NCI-H1048 (cell line): Measurements from ENCODE around the gene TMEM72.

Experiments used
- DNase-seq: peaks from one replicate; lab custom pipeline; 2025; lab: John Stamatoyannopoulos, UW

TMEM72 gene

DNA sequence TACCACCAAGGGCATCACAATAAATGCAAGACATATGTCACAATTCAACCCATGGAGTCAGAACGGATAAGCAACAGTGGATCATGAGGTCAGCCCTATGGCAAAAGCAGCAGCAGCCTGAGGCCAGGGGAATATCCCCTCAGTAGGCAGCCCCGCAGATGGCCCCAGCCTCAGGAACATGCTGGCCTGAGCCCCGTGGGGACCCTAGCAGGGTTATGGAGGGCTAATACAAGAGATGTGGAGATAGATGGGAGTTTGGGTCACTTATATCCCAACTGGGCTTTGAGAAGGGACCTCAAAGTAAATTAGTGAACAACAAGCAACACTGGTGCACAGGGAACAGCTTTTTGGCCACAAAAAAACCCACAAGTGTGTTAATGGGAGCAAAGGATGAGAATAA lies 9.1 kb downstream of the TMEM72 start:
- no peak for DNase-seq

DNA sequence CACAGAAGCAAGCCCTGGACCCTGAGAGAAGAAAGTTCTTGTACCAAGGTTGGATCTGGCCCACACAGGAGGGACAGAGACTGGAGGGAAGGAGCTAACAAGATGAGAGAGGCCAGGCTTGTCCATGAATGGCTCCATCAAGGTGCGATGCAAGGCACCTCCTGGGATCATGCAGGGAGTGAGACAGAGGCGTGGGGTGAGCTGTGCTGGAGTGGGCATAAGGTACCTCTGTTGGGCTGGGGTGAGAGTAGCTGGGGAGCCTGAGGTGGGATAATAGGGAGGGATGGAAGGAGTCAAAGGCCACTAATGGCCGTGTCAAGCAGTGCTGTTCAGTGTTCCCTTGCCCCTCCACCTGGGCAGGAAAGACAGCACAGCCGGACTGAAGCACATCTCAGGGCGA lies 9.9 kb downstream of the TMEM72 start:
- DNase-seq: no peak

GRCh38 chr10:44921506-44921905 lies 10.4 kb downstream of the TMEM72 start:
- DNase-seq: no peak

DNA sequence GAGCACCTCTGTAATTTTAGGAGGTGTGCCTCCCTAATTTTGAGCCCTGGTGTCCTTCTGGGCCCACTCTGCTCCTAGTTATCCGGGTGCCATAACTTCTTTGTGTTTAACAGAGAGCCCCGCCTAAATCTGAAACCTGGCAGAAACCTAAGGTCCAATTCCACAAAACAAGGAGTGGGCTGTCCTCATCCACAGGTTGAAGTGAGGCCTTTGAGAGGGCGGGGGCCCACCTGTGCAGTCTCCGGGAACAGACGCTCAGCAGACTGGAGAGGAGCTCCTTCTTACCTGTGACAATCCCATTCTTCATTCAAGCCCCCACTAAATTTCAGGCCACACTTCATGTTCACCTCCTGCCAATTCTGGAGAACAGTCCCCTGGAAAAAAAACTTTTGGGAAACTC lies 10.9 kb downstream of the TMEM72 start:
- no peak for DNase-seq

DNA sequence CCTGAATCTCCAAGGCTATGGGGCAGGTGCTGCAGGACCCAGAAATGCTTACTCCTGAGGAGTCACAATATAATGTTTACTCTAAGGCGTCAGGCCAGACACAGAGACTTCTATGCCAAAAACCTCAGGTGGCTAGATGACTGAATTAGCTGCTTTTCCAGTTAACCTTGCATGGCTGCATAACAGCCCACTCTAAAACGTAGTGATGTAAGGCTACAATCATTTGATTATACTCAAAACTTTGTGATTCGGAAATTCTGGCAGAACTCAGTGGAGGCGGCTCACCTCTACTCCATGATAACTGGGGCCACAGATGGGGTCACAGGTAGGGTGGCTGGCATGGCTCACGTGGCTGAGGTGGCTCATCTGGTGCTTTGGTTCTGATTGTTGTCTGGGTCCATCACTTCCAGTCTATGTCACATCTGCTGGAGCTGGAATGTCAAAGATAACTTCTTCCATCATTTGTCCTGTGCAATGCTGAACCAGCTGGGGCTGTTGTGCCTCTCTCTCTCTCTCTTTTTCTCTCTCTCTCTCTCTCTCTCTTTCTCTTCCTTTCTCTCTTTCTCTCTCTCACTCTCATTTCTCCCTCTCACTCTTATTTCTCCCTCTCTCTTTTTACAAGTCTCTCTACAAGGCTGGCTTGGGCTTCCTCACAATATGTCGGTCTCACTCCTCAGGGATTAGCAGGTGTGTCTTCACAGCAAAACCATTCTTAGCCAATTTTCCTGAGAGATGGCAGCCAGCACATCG lies 11.8 kb downstream of the TMEM72 start:
- no peak for DNase-seq

GRCh38 chr10:44923611-44924010 lies 12.5 kb downstream of the TMEM72 start:
- no peak for DNase-seq

GRCh38 chr10:44924261-44925040 lies 13.3 kb downstream of the TMEM72 start:
- DNase-seq: no peak

DNA sequence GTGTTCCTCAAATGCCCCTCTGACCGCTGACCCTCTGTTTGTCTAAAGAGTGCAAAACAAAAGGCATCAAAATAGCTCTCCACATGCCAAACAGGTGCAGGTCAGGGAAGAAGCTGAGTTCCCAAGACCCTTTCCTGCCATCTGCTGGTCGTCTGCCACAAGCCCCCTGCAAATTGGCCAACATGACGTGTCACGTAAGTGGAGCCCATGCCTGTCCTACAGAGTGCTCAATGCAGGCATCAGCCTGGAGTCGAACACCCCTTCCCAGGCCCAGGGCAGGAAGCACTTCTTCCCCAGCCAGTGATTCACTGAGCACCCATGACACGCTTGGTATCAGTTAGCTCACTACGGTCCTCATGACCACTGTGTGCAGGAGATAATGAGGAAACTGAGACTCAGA lies 14.1 kb downstream of the TMEM72 start:
- DNase-seq: no peak

- DNase-seq: no peak
These were observed 14.9 kb downstream of the TMEM72 start for GRCh38 chr10:44925811-44926750.

DNA sequence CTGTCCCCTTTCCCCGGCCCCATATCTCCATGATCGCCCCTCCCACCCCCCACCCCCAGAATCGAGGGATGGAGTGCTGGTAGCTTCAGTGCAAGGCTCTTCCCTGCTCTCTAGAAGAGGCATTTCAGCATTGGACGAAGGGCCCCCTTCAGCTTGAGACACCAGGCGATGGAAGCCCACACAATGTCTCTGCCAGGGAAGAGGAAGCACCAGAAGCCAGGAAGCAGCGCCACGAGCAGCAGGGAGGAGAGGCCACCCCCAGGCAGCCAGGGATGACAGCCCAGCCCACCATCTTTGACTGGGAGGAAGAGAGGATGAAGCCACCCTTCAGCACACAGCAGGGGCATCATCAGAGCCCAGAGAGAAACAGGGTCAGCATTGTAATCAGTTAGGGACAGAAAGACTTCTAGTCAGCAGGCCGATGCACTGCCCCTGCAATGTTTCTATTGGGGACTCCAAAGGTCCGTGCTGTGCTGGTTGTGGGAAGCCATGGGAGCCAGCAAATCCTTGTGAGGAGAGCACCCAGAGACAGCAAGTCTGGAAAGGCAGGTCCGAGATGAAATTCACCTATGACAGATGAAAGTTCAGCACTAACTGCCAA lies 15.7 kb downstream of the TMEM72 start:
- no peak for DNase-seq

- DNase-seq: no peak
These were observed 16.2 kb downstream of the TMEM72 start for GRCh38 chr10:44927352-44927751.

DNA sequence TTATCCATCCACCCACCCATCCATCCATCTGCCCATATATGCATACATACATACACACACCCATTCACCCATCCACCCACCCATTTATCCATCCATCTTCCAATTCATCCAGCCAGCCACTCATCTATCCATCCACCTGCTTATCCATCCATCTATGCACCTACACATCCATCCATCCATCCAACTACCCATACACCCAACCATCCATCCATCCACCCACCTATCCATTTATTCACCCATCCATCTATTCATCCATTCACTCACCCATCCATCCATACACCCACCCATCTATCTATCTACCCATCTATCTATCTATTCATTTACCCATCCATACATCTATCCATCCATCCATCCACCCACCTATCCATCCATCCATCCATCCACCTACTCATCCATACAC lies 17.3 kb downstream of the TMEM72 start:
- no peak for DNase-seq

- DNase-seq: no peak
These were observed 18.5 kb downstream of the TMEM72 start for GRCh38 chr10:44929356-44930255.

GRCh38 chr10:44930904-44931620 lies 19.9 kb downstream of the TMEM72 start:
- DNase-seq: no peak

DNA sequence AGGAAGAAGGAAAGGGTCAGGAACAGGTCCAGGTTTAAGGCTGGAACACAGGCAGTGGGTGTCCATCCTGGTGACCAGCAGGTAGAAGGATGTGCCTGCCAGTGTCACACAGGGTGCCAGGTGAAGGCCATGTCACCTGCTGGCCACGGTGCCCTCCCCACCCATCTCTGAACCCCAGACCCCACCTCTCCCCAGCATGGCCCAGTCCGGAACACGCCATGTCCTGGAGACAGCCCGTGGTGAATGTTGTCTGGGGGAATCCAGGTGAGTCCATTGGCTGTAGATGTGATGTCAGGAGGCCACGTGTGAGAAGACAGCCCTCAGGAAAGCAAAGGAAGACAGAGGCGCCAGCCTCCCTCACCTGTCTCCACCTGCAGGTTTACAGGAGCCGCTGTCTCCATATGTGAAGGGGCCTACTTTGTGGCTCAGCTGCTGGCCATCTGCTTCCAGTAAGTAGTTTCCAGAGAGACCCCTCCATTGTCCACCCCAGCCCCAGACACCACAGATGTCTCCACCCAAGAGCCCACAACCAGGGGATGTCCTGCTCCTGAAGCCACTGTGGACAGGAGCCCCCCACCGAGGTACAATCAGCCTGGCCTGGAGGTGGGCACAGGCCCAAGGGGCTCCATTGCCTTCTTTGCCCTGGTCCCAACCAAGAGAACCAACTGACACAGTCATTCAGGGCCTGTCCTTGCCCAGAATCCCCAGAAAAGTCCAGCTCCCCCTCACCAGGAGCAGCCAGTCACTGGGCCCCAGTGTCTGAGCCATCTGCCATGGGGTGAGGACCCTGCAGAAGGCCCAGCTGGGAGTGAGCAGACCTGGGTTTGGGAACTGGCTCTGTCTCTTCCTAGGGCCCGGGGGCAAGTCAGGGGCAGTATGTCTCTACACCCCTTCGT lies 20.7 kb downstream of the TMEM72 start:
- DNase-seq: no peak

- peak; percentile 43 for DNase-seq
These were observed 21.6 kb downstream of the TMEM72 start for GRCh38 chr10:44932517-44933450.

DNA sequence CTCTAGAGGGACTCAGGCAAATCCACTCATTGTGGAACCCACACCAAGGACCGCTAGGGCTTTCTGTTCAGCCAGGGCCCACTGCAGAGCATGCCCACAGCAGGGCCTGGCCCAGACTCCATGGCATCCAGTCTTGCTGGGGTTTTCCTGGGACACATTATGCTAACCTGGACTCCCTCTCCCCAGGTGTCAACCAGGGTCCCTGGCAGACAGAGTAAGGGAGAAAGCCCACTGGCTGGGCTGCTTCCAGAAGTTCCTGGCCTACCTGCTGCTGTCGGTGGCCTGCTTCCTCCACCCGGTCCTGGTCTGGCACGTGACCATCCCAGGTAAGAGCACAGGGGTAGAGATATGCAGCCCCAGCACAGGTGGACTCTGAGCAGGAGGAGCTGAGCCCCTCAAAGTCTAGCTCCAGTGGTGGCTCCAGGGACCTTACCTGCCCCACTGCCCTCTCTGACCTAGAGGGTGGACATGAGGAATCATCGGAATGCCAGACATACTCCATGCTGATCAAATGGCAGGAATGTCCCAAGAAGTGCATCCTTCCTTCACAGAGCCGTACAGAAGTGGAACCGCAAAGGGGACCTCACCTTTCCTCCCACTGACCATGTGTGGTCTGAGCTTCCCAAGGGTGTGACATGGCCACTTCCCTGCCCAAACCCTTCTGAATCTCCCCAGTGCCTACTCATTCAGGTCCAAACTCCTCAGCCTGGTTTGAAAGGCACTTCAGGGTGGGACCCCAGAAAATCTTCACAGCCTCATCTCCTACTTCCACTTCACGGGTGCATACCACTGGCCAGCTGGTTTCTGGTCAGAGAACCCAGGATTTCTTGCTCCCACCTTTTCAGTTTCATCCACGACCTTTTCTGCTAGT lies 22.5 kb downstream of the TMEM72 start:
- DNase-seq: no peak
